Measurements from ENCODE around the gene POU5F1. TPM values are rescaled to one million over a fixed set of nuclear protein-coding genes. Genes with fewer than 3 reads are reported as not detected.
"Not testable (repeated sequence)": the region's sequence is repeated elsewhere in the genome, so short reads cannot be mapped to it uniquely, and the experiment has no call there.

Gene POU5F1
- total RNA-seq, 1 donor from 2014 or later: not detected

- DNase-seq (ENCODE audit: extremely low spot score, unreplicated experiment): no peak
- TF ChIP-seq CTCF (IDR thresholded peaks at IDR 0.05): no peak
- Mint-ChIP-seq H3K4me1 (ENCODE audit: unreplicated experiment) (peaks cover 23% of the 10 kb centered on the region), H3K27me3 (ENCODE audit: unreplicated experiment) (no peaks in the 10 kb centered on the region), H3K27ac (ENCODE audit: unreplicated experiment) (peak overlapping the region; percentile 79), H3K9me3 (ENCODE audit: unreplicated experiment) (no peaks in the 10 kb centered on the region), H3K4me3 (ENCODE audit: unreplicated experiment) (peak overlapping the region; percentile 69), H3K36me3 (ENCODE audit: unreplicated experiment) (no peaks in the 10 kb centered on the region)
Measured at GRCh38 chr6:31203345-31203979, 33.0 kb upstream of the POU5F1 start.

- H3K4me3 Mint-ChIP-seq (ENCODE audit: unreplicated experiment): no peak overlapping the region
- no peak for DNase-seq (ENCODE audit: extremely low spot score, unreplicated experiment)
- H3K36me3 Mint-ChIP-seq (ENCODE audit: unreplicated experiment): no peaks in the 10 kb centered on the region
- peaks cover 26% of the 10 kb centered on the region for H3K4me1 Mint-ChIP-seq (ENCODE audit: unreplicated experiment)
- H3K27ac Mint-ChIP-seq (ENCODE audit: unreplicated experiment): no peak overlapping the region
- no peaks in the 10 kb centered on the region for H3K9me3 Mint-ChIP-seq (ENCODE audit: unreplicated experiment)
- H3K27me3 Mint-ChIP-seq (ENCODE audit: unreplicated experiment): no peaks in the 10 kb centered on the region
- no peak for TF ChIP-seq CTCF (IDR thresholded peaks at IDR 0.05)
Measured at GRCh38 chr6:31202259-31203166, 32.0 kb upstream of the POU5F1 start.

GRCh38 chr6:31199105-31199452 lies 28.6 kb upstream of the POU5F1 start:
- not testable (repeated sequence) for H3K9me3 Mint-ChIP-seq (ENCODE audit: unreplicated experiment); H3K27me3 Mint-ChIP-seq (ENCODE audit: unreplicated experiment); H3K4me3 Mint-ChIP-seq (ENCODE audit: unreplicated experiment); DNase-seq (ENCODE audit: extremely low spot score, unreplicated experiment); H3K27ac Mint-ChIP-seq (ENCODE audit: unreplicated experiment); H3K36me3 Mint-ChIP-seq (ENCODE audit: unreplicated experiment)
- H3K4me1 Mint-ChIP-seq (ENCODE audit: unreplicated experiment): peaks cover 30% of the 10 kb centered on the region

- DNase-seq (ENCODE audit: extremely low spot score, unreplicated experiment): peak; percentile 87
- Mint-ChIP-seq H3K9me3 (ENCODE audit: unreplicated experiment) (no peaks in the 10 kb centered on the region), H3K27me3 (ENCODE audit: unreplicated experiment) (no peaks in the 10 kb centered on the region), H3K27ac (ENCODE audit: unreplicated experiment) (peak overlapping the region; percentile 96), H3K36me3 (ENCODE audit: unreplicated experiment) (no peaks in the 10 kb centered on the region), H3K4me1 (ENCODE audit: unreplicated experiment) (peaks cover 17% of the 10 kb centered on the region), H3K4me3 (ENCODE audit: unreplicated experiment) (peak overlapping the region; percentile 91)
- TF ChIP-seq CTCF (IDR thresholded peaks at IDR 0.05): no peak
Measured at GRCh38 chr6:31197559-31198305, 27.2 kb upstream of the POU5F1 start.

- H3K36me3 Mint-ChIP-seq (ENCODE audit: unreplicated experiment); H3K27me3 Mint-ChIP-seq (ENCODE audit: unreplicated experiment); H3K9me3 Mint-ChIP-seq (ENCODE audit: unreplicated experiment); DNase-seq (ENCODE audit: extremely low spot score, unreplicated experiment): not testable (repeated sequence)
- H3K4me1 Mint-ChIP-seq (ENCODE audit: unreplicated experiment): peaks cover 15% of the 10 kb centered on the region
- H3K27ac Mint-ChIP-seq (ENCODE audit: unreplicated experiment): peak overlapping the region; percentile 96
- peak overlapping the region; percentile 91 for H3K4me3 Mint-ChIP-seq (ENCODE audit: unreplicated experiment)
Measured at GRCh38 chr6:31196251-31197022, 26.0 kb upstream of the POU5F1 start.

- H3K4me3 Mint-ChIP-seq (ENCODE audit: unreplicated experiment); H3K36me3 Mint-ChIP-seq (ENCODE audit: unreplicated experiment); H3K9me3 Mint-ChIP-seq (ENCODE audit: unreplicated experiment); H3K27ac Mint-ChIP-seq (ENCODE audit: unreplicated experiment); DNase-seq (ENCODE audit: extremely low spot score, unreplicated experiment); H3K27me3 Mint-ChIP-seq (ENCODE audit: unreplicated experiment): not testable (repeated sequence)
- peaks cover 15% of the 10 kb centered on the region for H3K4me1 Mint-ChIP-seq (ENCODE audit: unreplicated experiment)
Measured at GRCh38 chr6:31195308-31195979, 25.0 kb upstream of the POU5F1 start.
